Neural progenitor cell (in vitro differentiated cells): Measurements from ENCODE around the gene S100A5. TPM values are rescaled to one million over a fixed set of nuclear protein-coding genes. Genes with fewer than 3 reads are reported as not detected.

ENCODE experiments used
- DNase-seq: peaks from one replicate; pipeline ENCODE4 v3.0.0-alpha.2; 2016; ENCODE audit warnings: low spot score
- H2AFZ ChIP-seq: fragments of 200-600 bp; sonication (generic); replicated peaks from 2 replicates; pipeline ENCODE4 v1.6.1; 2016; ENCODE audit warnings: antibody characterized with exemption
- H3F3A ChIP-seq: fragments of 200-600 bp; sonication (generic); 2 replicates; pipeline ENCODE4 v1.6.1; 2016; ENCODE audit warnings: antibody characterized with exemption, low read depth
- H3K27ac ChIP-seq: fragments of 200-600 bp; sonication (generic); 2 replicates; pipeline ENCODE4 v1.5.1; 2016; ENCODE audit warnings: mild to moderate bottlenecking
- H3K27me3 ChIP-seq: fragments of 200-600 bp; sonication (generic); 2 replicates; pipeline ENCODE4 v1.6.1; 2016; ENCODE audit warnings: mild to moderate bottlenecking, moderate library complexity
- H3K36me3 ChIP-seq: fragments of 200-600 bp; sonication (generic); 2 replicates; pipeline ENCODE4 v1.5.1; 2016
- H3K4me1 ChIP-seq: fragments of 200-600 bp; sonication (generic); 2 replicates; pipeline ENCODE4 v1.6.1; 2016; ENCODE audit warnings: mixed run types
- H3K4me2 ChIP-seq: fragments of 200-600 bp; sonication (generic); 2 replicates; pipeline ENCODE4 v1.6.1; 2016
- H3K4me3 ChIP-seq: fragments of 200-600 bp; sonication (generic); 2 replicates; pipeline ENCODE4 v1.5.1; 2016
- H3K79me2 ChIP-seq: fragments of 200-600 bp; sonication (generic); 2 replicates; pipeline ENCODE4 v1.6.1; 2016; ENCODE audit warnings: low read depth
- H3K9ac ChIP-seq: fragments of 200-600 bp; sonication (generic); 2 replicates; pipeline ENCODE4 v1.6.1; 2016
- H3K9me3 ChIP-seq: fragments of 200-600 bp; sonication (generic); 2 replicates; pipeline ENCODE4 v1.5.1; 2016; ENCODE audit warnings: low read depth
- H4K20me1 ChIP-seq: fragments of 200-600 bp; sonication (generic); 2 replicates; pipeline ENCODE4 v1.6.1; 2016; ENCODE audit warnings: low read depth
- H3K27ac Mint-ChIP-seq: 3 replicates; pipeline ENCODE4 v1.8.0; 2021; ENCODE audit warnings: mixed read lengths
- H3K27me3 Mint-ChIP-seq: 2 replicates; pipeline ENCODE4 v1.8.0; 2022; ENCODE audit warnings: low read depth, mild to moderate bottlenecking, inconsistent platforms, moderate library complexity, mixed read lengths; ENCODE audit not compliant: insufficient read depth
- H3K36me3 Mint-ChIP-seq: 3 replicates; pipeline ENCODE4 v1.8.0; 2021; ENCODE audit warnings: mixed read lengths
- H3K4me1 Mint-ChIP-seq: 3 replicates; pipeline ENCODE4 v1.8.0; 2021; ENCODE audit warnings: mixed read lengths
- H3K4me3 Mint-ChIP-seq: 3 replicates; pipeline ENCODE4 v1.8.0; 2021; ENCODE audit warnings: mild to moderate bottlenecking, moderate library complexity, mixed read lengths
- H3K9me3 Mint-ChIP-seq: 3 replicates; pipeline ENCODE4 v1.8.0; 2020; ENCODE audit warnings: mixed read lengths
- CTCF ChIP-seq: fragments of 200-600 bp; sonication (generic); IDR thresholded peaks from 2 replicates; pipeline ENCODE4 v1.5.1; 2017; ENCODE audit warnings: antibody characterized with exemption, mild to moderate bottlenecking
- EZH2 ChIP-seq: fragments of 200-600 bp; sonication (generic); IDR thresholded peaks from 2 replicates; pipeline ENCODE4 v1.6.1; 2017; ENCODE audit warnings: antibody characterized with exemption, mild to moderate bottlenecking, moderate library complexity
- EZH2phosphoT487 ChIP-seq: fragments of 200-600 bp; sonication (generic); IDR thresholded peaks from 2 replicates; pipeline ENCODE4 v1.6.1; 2017; ENCODE audit warnings: antibody characterized with exemption
- total RNA-seq: library from RNA; depleted of rRNA; stranded (reverse); fragments of >200 nt; gene quantifications from 2 replicates; pipeline ENCODE4 v1.2.3, GENCODE V29; 2015; ENCODE audit warnings: low replicate concordance

The S100A5 gene
- total RNA-seq, 1 donor from 2014 or later: not detected

GRCh38 chr1:153531638-153532037, 9.1 kb downstream of the S100A5 start:
- no peaks in the 10 kb centered on the region for H3K36me3 Mint-ChIP-seq
- H3K4me3 Mint-ChIP-seq: no peak overlapping the region
- H3K27ac Mint-ChIP-seq: no peak overlapping the region
- no peak overlapping the region for H3K27ac ChIP-seq
- H3K9ac ChIP-seq: no peak overlapping the region
- no peak for DNase-seq
- no peaks in the 10 kb centered on the region for H3K36me3 ChIP-seq
- TF ChIP-seq EZH2phosphoT487: no peak
- TF ChIP-seq CTCF: no peak
- no peak for TF ChIP-seq EZH2
- H3F3A ChIP-seq: peaks cover 11% of the 10 kb centered on the region
- no peaks in the 10 kb centered on the region for H3K9me3 ChIP-seq
- peaks cover 16% of the 10 kb centered on the region for H3K4me1 ChIP-seq
- H3K27me3 ChIP-seq: no peaks in the 10 kb centered on the region
- no peaks in the 10 kb centered on the region for H4K20me1 ChIP-seq
- no peak overlapping the region for H3K4me3 ChIP-seq
- H3K79me2 ChIP-seq: no peaks in the 10 kb centered on the region
- H3K27me3 Mint-ChIP-seq: peaks cover 6% of the 10 kb centered on the region
- H2AFZ ChIP-seq: no peak overlapping the region
- no peaks in the 10 kb centered on the region for H3K9me3 Mint-ChIP-seq
- H3K4me2 ChIP-seq: no peak overlapping the region
- peaks cover 26% of the 10 kb centered on the region for H3K4me1 Mint-ChIP-seq

GRCh38 chr1:153527683-153528040, 13.1 kb downstream of the S100A5 start:
- H3K27ac Mint-ChIP-seq: no peak overlapping the region

GRCh38 chr1:153527023-153527682, 13.6 kb downstream of the S100A5 start:
- H3K27ac Mint-ChIP-seq: no peak overlapping the region
- H3K4me3 ChIP-seq: no peak overlapping the region
- no peaks in the 10 kb centered on the region for H3K9me3 ChIP-seq
- H3K4me2 ChIP-seq: no peak overlapping the region
- no peaks in the 10 kb centered on the region for H3K36me3 ChIP-seq
- H3K9ac ChIP-seq: no peak overlapping the region
- H3K4me3 Mint-ChIP-seq: no peak overlapping the region
- H3K27ac ChIP-seq: no peak overlapping the region
- H2AFZ ChIP-seq: peak overlapping the region; percentile 26
- H3K4me1 ChIP-seq: peaks cover 9% of the 10 kb centered on the region
- H3K27me3 ChIP-seq: no peaks in the 10 kb centered on the region
- peaks cover 3% of the 10 kb centered on the region for H3K4me1 Mint-ChIP-seq
- peaks cover 2% of the 10 kb centered on the region for H3K27me3 Mint-ChIP-seq
- no peaks in the 10 kb centered on the region for H4K20me1 ChIP-seq
- TF ChIP-seq EZH2phosphoT487 (no peak), EZH2 (no peak), CTCF (no peak)
- DNase-seq: no peak
- no peaks in the 10 kb centered on the region for H3K79me2 ChIP-seq
- H3K36me3 Mint-ChIP-seq: no peaks in the 10 kb centered on the region
- H3K9me3 Mint-ChIP-seq: no peaks in the 10 kb centered on the region
- H3F3A ChIP-seq: peaks cover 2% of the 10 kb centered on the region

More at GRCh38 chr1:153527683-153528040, 13.1 kb downstream of the S100A5 start:
- Histone ChIP-seq H3K36me3 (no peaks in the 10 kb centered on the region), H3K4me3 (no peak overlapping the region), H3K27ac (no peak overlapping the region), H3K9ac (no peak overlapping the region), H3K4me2 (no peak overlapping the region), H3K4me1 (peaks cover 14% of the 10 kb centered on the region), H2AFZ (no peak overlapping the region), H3F3A (peaks cover 7% of the 10 kb centered on the region), H3K27me3 (no peaks in the 10 kb centered on the region), H3K79me2 (no peaks in the 10 kb centered on the region), H4K20me1 (no peaks in the 10 kb centered on the region), H3K9me3 (no peaks in the 10 kb centered on the region)
- DNase-seq: no peak
- peaks cover 8% of the 10 kb centered on the region for H3K4me1 Mint-ChIP-seq
- no peaks in the 10 kb centered on the region for H3K9me3 Mint-ChIP-seq
- TF ChIP-seq EZH2phosphoT487 (no peak), EZH2 (no peak)
- H3K4me3 Mint-ChIP-seq: no peak overlapping the region
- H3K27me3 Mint-ChIP-seq: peaks cover 2% of the 10 kb centered on the region
- H3K36me3 Mint-ChIP-seq: no peaks in the 10 kb centered on the region

GRCh38 chr1:153526132-153526543, 14.6 kb downstream of the S100A5 start:
- no peak overlapping the region for H3K4me3 ChIP-seq
- no peaks in the 10 kb centered on the region for H3K36me3 Mint-ChIP-seq
- no peak overlapping the region for H3K4me2 ChIP-seq
- no peak overlapping the region for H3K27ac ChIP-seq
- H3K9me3 Mint-ChIP-seq: no peaks in the 10 kb centered on the region
- H3K36me3 ChIP-seq: no peaks in the 10 kb centered on the region
- H4K20me1 ChIP-seq: no peaks in the 10 kb centered on the region
- H3K9me3 ChIP-seq: no peaks in the 10 kb centered on the region
- H3K27me3 ChIP-seq: no peaks in the 10 kb centered on the region
- TF ChIP-seq EZH2 (no peak), EZH2phosphoT487 (no peak), CTCF (no peak)
- H3K79me2 ChIP-seq: no peaks in the 10 kb centered on the region
- no peak overlapping the region for H3K27ac Mint-ChIP-seq
- H3K9ac ChIP-seq: no peak overlapping the region
- DNase-seq: no peak
- H3K4me3 Mint-ChIP-seq: no peak overlapping the region
- peaks cover 2% of the 10 kb centered on the region for H3K27me3 Mint-ChIP-seq
- H3K4me1 ChIP-seq: peaks cover 9% of the 10 kb centered on the region
- no peaks in the 10 kb centered on the region for H3F3A ChIP-seq
- peaks cover 2% of the 10 kb centered on the region for H3K4me1 Mint-ChIP-seq
- no peak overlapping the region for H2AFZ ChIP-seq
